Nephron progenitor cell (in vitro differentiated cells): Measurements from ENCODE around the gene EFCAB14.

Source experiments
- DNase-seq: peaks from one replicate; pipeline ENCODE4 v3.0.0; 2021
- H3K27ac Mint-ChIP-seq: 2 replicates; pipeline ENCODE4 v1.8.0; 2021; ENCODE audit warnings: mild to moderate bottlenecking, moderate library complexity, mixed read lengths
- H3K27me3 Mint-ChIP-seq: 2 replicates; pipeline ENCODE4 v1.8.0; 2021; ENCODE audit warnings: mild to moderate bottlenecking, low read depth, mixed read lengths; ENCODE audit not compliant: poor library complexity
- H3K36me3 Mint-ChIP-seq: 2 replicates; pipeline ENCODE4 v1.8.0; 2021; ENCODE audit warnings: low read depth, mixed read lengths
- H3K4me1 Mint-ChIP-seq: 2 replicates; pipeline ENCODE4 v1.8.0; 2021; ENCODE audit warnings: mixed read lengths
- H3K4me3 Mint-ChIP-seq: 2 replicates; pipeline ENCODE4 v1.8.0; 2021; ENCODE audit warnings: mild to moderate bottlenecking, moderate library complexity, mixed read lengths
- H3K9me3 Mint-ChIP-seq: 2 replicates; pipeline ENCODE4 v1.8.0; 2021; ENCODE audit warnings: mild to moderate bottlenecking, moderate library complexity, mixed read lengths
- CTCF ChIP-seq: fragments of 200-600 bp; sonication (generic); IDR thresholded peaks from 2 replicates; pipeline ENCODE4 v1.5.0; 2021; ENCODE audit warnings: antibody characterized with exemption

Gene EFCAB14

DNA sequence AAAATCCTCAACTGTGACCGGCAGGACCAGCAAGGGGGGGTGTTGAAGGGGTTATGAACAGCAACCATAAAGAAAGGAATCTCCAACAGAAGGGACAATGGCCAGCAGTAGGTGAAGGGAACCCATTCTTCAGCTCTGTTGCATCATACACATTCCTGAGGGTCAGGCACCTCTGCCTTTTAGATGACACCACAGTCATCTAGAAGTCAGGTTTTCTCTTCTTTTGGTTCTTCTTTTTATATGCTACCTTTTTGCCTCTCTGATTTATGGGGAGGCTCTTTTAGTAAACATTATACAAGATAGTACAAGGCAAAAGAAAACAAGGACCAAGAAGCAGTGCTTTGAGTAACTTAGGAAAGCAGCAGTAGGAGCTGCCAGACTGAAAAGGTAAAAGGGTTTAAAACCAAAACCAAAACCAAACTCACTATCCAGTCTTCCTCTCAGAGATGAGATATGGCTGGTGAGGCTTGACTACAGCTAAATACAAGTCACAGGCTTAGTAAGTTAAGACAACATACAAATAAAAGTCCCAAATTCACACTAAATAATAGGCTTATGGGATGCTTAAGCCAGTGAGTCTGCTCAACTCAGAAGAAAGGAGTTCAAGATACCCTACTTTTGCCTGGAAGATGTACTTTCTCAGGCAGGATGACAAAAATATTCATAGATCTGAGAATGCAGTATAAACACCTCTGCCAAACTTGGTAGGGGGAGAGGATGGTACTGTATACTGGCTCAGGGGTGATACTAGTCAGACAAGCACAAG, 43.2 kb downstream of the EFCAB14 start:
- no peak for DNase-seq
- H3K27ac Mint-ChIP-seq, result no peak overlapping the region
- no peak for TF ChIP-seq CTCF
- H3K4me3 Mint-ChIP-seq, result no peak overlapping the region
- H3K27me3 Mint-ChIP-seq, result no peaks in the 10 kb centered on the region
- H3K4me1 Mint-ChIP-seq, result no peaks in the 10 kb centered on the region
- peaks cover 37% of the 10 kb centered on the region for H3K36me3 Mint-ChIP-seq
- no peaks in the 10 kb centered on the region for H3K9me3 Mint-ChIP-seq

DNA sequence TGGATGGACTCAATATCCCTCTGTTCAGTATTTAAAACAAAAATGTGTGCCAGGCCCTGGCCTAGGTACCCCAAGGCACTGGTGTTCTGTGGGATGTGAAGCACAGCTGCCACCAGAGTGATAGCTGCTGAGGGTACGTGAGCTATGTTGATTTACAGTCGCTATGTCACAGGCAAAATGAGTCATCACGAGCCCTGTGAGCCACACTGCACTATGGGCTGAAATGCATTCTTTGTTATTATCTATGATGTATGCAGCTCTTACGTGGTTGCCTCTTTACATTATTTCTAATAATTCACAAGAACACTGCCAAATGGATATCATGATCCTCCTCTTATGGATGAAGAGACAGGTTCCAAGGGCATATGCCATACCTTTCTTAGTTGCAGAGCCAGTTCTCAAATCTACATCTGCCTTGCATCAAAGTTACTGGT, 45.1 kb downstream of the EFCAB14 start:
- H3K27ac Mint-ChIP-seq, result no peak overlapping the region
- H3K27me3 Mint-ChIP-seq, result no peaks in the 10 kb centered on the region
- no peaks in the 10 kb centered on the region for H3K9me3 Mint-ChIP-seq
- no peaks in the 10 kb centered on the region for H3K4me1 Mint-ChIP-seq
- H3K4me3 Mint-ChIP-seq, result no peak overlapping the region
- no peak for DNase-seq
- peaks cover 21% of the 10 kb centered on the region for H3K36me3 Mint-ChIP-seq
- no peak for TF ChIP-seq CTCF

GRCh38 chr1:46672696-46673095, 46.2 kb downstream of the EFCAB14 start:
- no peak for TF ChIP-seq CTCF
- no peak for DNase-seq
- Mint-ChIP-seq H3K36me3 (peaks cover 11% of the 10 kb centered on the region), H3K4me3 (no peak overlapping the region), H3K9me3 (no peaks in the 10 kb centered on the region), H3K27ac (no peak overlapping the region), H3K27me3 (no peaks in the 10 kb centered on the region), H3K4me1 (peaks cover under 1% of the 10 kb centered on the region)

DNA sequence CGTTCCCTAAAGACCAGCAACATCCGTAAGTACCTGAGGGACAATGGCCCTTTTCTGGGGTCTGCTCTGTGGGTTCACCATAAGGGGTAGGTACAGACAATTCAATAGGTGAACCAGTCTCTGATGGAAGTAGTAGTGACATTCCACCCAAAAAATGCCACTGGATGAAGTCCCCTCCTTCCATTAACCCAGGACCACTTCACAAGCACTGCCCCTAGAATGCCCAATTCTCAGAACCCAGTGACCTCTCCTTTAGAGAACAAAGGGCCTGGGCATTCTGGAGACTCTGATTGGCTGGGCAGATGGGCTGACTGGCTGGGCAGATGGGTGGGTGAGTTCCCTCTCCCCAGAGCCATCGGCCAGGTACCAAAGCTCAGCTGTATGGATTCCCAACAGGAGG, 47.4 kb downstream of the EFCAB14 start, which contains the start of gene TEX38:
Gene TEX38, plus strand, starts transcription at position 301 of the 400 bp plus-strand sequence. Its CDS starts 81 bp downstream, at position 382.
- H3K9me3 Mint-ChIP-seq, result no peaks in the 10 kb centered on the region
- peaks cover 3% of the 10 kb centered on the region for H3K36me3 Mint-ChIP-seq
- no peak within 1 kb of the TSS for H3K27ac Mint-ChIP-seq
- TF ChIP-seq CTCF, result no peak
- H3K27me3 Mint-ChIP-seq, result no peaks in the 10 kb centered on the region
- no peak within 1 kb of the TSS for H3K4me3 Mint-ChIP-seq
- peaks cover 12% of the 10 kb centered on the region for H3K4me1 Mint-ChIP-seq
- DNase-seq, result no peak

- Mint-ChIP-seq H3K9me3 (no peaks in the 10 kb centered on the region), H3K4me3 (no peak overlapping the region), H3K27me3 (no peaks in the 10 kb centered on the region), H3K4me1 (peaks cover 17% of the 10 kb centered on the region), H3K36me3 (peaks cover under 1% of the 10 kb centered on the region), H3K27ac (no peak overlapping the region)
- DNase-seq, result no peak
- TF ChIP-seq CTCF, result no peak
Observed at GRCh38 chr1:46670134-46670533, 48.8 kb downstream of the EFCAB14 start.
